Activated naive CD4-positive, alpha-beta T cell treated with anti-CD3 and anti-CD28 coated beads for 36 hours (primary cell): ENCODE measurements around the gene PAGE5. TPM values are rescaled to one million over a fixed set of nuclear protein-coding genes. Genes with fewer than 3 reads are reported as not detected.
A peak's percentile ranks its signal among the peaks of the same experiment; 100 is the strongest.

Source experiments
- CTCF ChIA-PET: fragments of 350-600 bp; sonication (Branson Sonifier 250); formaldehyde crosslinking; loops from one replicate; lab custom pipeline; 2021; ENCODE audit warnings: antibody characterized with exemption; lab: Charles Lee
- DNase-seq: peaks from one replicate; pipeline ENCODE4 v3.0.0-alpha.2; 2020
- H3K27ac Mint-ChIP-seq: one replicate; pipeline ENCODE4 v1.8.0; 2021; ENCODE audit warnings: mild to moderate bottlenecking, mixed read lengths
- H3K27me3 Mint-ChIP-seq: one replicate; pipeline ENCODE4 v1.8.0; 2021; ENCODE audit warnings: low read depth, mixed read lengths
- H3K36me3 Mint-ChIP-seq: one replicate; pipeline ENCODE4 v1.8.0; 2021; ENCODE audit warnings: low read depth, mixed read lengths
- H3K4me1 Mint-ChIP-seq: one replicate; pipeline ENCODE4 v1.8.0; 2021; ENCODE audit warnings: low read depth, mixed read lengths
- H3K4me3 Mint-ChIP-seq: one replicate; pipeline ENCODE4 v1.8.0; 2021; ENCODE audit warnings: mild to moderate bottlenecking, moderate library complexity, mixed read lengths
- H3K9me3 Mint-ChIP-seq: one replicate; pipeline ENCODE4 v1.8.0; 2021; ENCODE audit warnings: mixed read lengths
- intact Hi-C: fragments of 100-400 bp; cut with micrococcal nuclease; formaldehyde crosslinking; loops from one replicate; pipeline ENCODE4 v1.15.1; 2023
- total RNA-seq, 2 experiments: library from RNA; stranded (reverse); gene quantifications; one replicate each; pipeline ENCODE4 v1.2.3, GENCODE V29; 2021

PAGE5 gene
- under 1 TPM in 1 of 2 experiments, not detected in 1; 0.47 TPM for total RNA-seq

- H3K4me3 Mint-ChIP-seq: no peak within 1 kb of the TSS
- no peaks in the 10 kb centered on the region for H3K27me3 Mint-ChIP-seq
- CTCF ChIA-PET: no interaction called here
- H3K27ac Mint-ChIP-seq: no peak within 1 kb of the TSS
- H3K36me3 Mint-ChIP-seq: no peaks in the 10 kb centered on the region
- no peaks in the 10 kb centered on the region for H3K9me3 Mint-ChIP-seq
- DNase-seq: no peak
- no peaks in the 10 kb centered on the region for H3K4me1 Mint-ChIP-seq
- intact Hi-C loops: no loop called here
Observed at GRCh38 chrX:55220119-55220794, at the start of gene PAGE5. Gene PAGE5 (plus strand): TSS chrX:55220346. CDS start chrX:55221383, 1,037 bp downstream.

- no peaks in the 10 kb centered on the region for H3K27me3 Mint-ChIP-seq
- CTCF ChIA-PET: no interaction called here
- no peaks in the 10 kb centered on the region for H3K4me1 Mint-ChIP-seq
- no peak overlapping the region for H3K27ac Mint-ChIP-seq
- no peak overlapping the region for H3K4me3 Mint-ChIP-seq
- no peaks in the 10 kb centered on the region for H3K36me3 Mint-ChIP-seq
- H3K9me3 Mint-ChIP-seq: no peaks in the 10 kb centered on the region
- intact Hi-C loops: no loop called here
- peak; percentile 6 for DNase-seq
Observed at GRCh38 chrX:55187281-55187680, 32.9 kb upstream of the PAGE5 start.

- no peak overlapping the region for H3K4me3 Mint-ChIP-seq
- peaks cover 3% of the 10 kb centered on the region for H3K9me3 Mint-ChIP-seq
- intact Hi-C loops: no loop called here
- H3K36me3 Mint-ChIP-seq: peaks cover 4% of the 10 kb centered on the region
- H3K4me1 Mint-ChIP-seq: no peaks in the 10 kb centered on the region
- no peaks in the 10 kb centered on the region for H3K27me3 Mint-ChIP-seq
- H3K27ac Mint-ChIP-seq: no peak overlapping the region
- CTCF ChIA-PET: interaction anchor here (0.8 kb wide), 1 partner anchor 194 kb away, joined by 3 read pairs; no protein-coding TSS in a partner anchor
- DNase-seq: no peak
Observed at GRCh38 chrX:55196688-55197087, 23.5 kb upstream of the PAGE5 start.

- intact Hi-C loops: no loop called here
- no peak overlapping the region for H3K4me3 Mint-ChIP-seq
- peaks cover 2% of the 10 kb centered on the region for H3K36me3 Mint-ChIP-seq
- H3K9me3 Mint-ChIP-seq: no peaks in the 10 kb centered on the region
- H3K4me1 Mint-ChIP-seq: no peaks in the 10 kb centered on the region
- no peaks in the 10 kb centered on the region for H3K27me3 Mint-ChIP-seq
- no peak for DNase-seq
- CTCF ChIA-PET: no interaction called here
- no peak overlapping the region for H3K27ac Mint-ChIP-seq
Observed at GRCh38 chrX:55201930-55202579, 18.1 kb upstream of the PAGE5 start.

GRCh38 chrX:55206162-55206941 is 13.8 kb upstream of the PAGE5 start:
- intact Hi-C loops: no loop called here
- Mint-ChIP-seq H3K4me3 (no peak overlapping the region), H3K36me3 (no peaks in the 10 kb centered on the region), H3K9me3 (no peaks in the 10 kb centered on the region), H3K27me3 (no peaks in the 10 kb centered on the region), H3K27ac (no peak overlapping the region), H3K4me1 (no peaks in the 10 kb centered on the region)
- CTCF ChIA-PET: no interaction called here
- no peak for DNase-seq

GRCh38 chrX:55210931-55211677 is 9.0 kb upstream of the PAGE5 start:
- no peaks in the 10 kb centered on the region for H3K9me3 Mint-ChIP-seq
- H3K4me3 Mint-ChIP-seq: no peak overlapping the region
- no peak overlapping the region for H3K27ac Mint-ChIP-seq
- CTCF ChIA-PET: no interaction called here
- no peak for DNase-seq
- H3K36me3 Mint-ChIP-seq: no peaks in the 10 kb centered on the region
- H3K27me3 Mint-ChIP-seq: no peaks in the 10 kb centered on the region
- intact Hi-C loops: no loop called here
- no peaks in the 10 kb centered on the region for H3K4me1 Mint-ChIP-seq

- CTCF ChIA-PET: no interaction called here
- Mint-ChIP-seq H3K27ac (no peak overlapping the region), H3K27me3 (no peaks in the 10 kb centered on the region), H3K36me3 (no peaks in the 10 kb centered on the region), H3K4me3 (no peak overlapping the region), H3K9me3 (no peaks in the 10 kb centered on the region), H3K4me1 (no peaks in the 10 kb centered on the region)
- DNase-seq: no peak
- intact Hi-C loops: no loop called here
Observed at GRCh38 chrX:55213381-55213780, 6.8 kb upstream of the PAGE5 start.

GRCh38 chrX:55240788-55241340 is 20.7 kb downstream of the PAGE5 start:
- intact Hi-C loops: no loop called here
- CTCF ChIA-PET: no interaction called here
- Mint-ChIP-seq H3K9me3 (no peaks in the 10 kb centered on the region), H3K4me3 (no peak overlapping the region), H3K36me3 (no peaks in the 10 kb centered on the region), H3K27ac (no peak overlapping the region), H3K4me1 (no peaks in the 10 kb centered on the region), H3K27me3 (peaks cover 2% of the 10 kb centered on the region)
- no peak for DNase-seq

GRCh38 chrX:55253528-55253927 is 33.4 kb downstream of the PAGE5 start:
- no peak overlapping the region for H3K4me3 Mint-ChIP-seq
- no peaks in the 10 kb centered on the region for H3K4me1 Mint-ChIP-seq
- no peaks in the 10 kb centered on the region for H3K27me3 Mint-ChIP-seq

GRCh38 chrX:55260806-55261205 is 40.7 kb downstream of the PAGE5 start:
- intact Hi-C loops: no loop called here
- no peak overlapping the region for H3K27ac Mint-ChIP-seq
- H3K4me1 Mint-ChIP-seq: no peaks in the 10 kb centered on the region
- H3K27me3 Mint-ChIP-seq: no peaks in the 10 kb centered on the region
- no peak for DNase-seq
- H3K9me3 Mint-ChIP-seq: no peaks in the 10 kb centered on the region
- no peaks in the 10 kb centered on the region for H3K36me3 Mint-ChIP-seq
- CTCF ChIA-PET: no interaction called here
- H3K4me3 Mint-ChIP-seq: no peak overlapping the region

More at GRCh38 chrX:55253528-55253927, 33.4 kb downstream of the PAGE5 start:
- Mint-ChIP-seq H3K27ac (no peak overlapping the region), H3K36me3 (no peaks in the 10 kb centered on the region), H3K9me3 (no peaks in the 10 kb centered on the region)
- intact Hi-C loops: no loop called here
- no peak for DNase-seq
- CTCF ChIA-PET: no interaction called here

GRCh38 chrX:55264816-55265215 is 44.7 kb downstream of the PAGE5 start, which contains the start of gene PAGE3:
Gene PAGE3 (minus strand): TSS chrX:55264916. CDS start chrX:55263903, 1,013 bp downstream.
- no peak within 1 kb of the TSS for H3K27ac Mint-ChIP-seq
- no peaks in the 10 kb centered on the region for H3K27me3 Mint-ChIP-seq
- no peaks in the 10 kb centered on the region for H3K36me3 Mint-ChIP-seq
- no peak for DNase-seq
- H3K9me3 Mint-ChIP-seq: no peaks in the 10 kb centered on the region
- intact Hi-C loops: no loop called here
- H3K4me3 Mint-ChIP-seq: no peak within 1 kb of the TSS
- CTCF ChIA-PET: no interaction called here
- no peaks in the 10 kb centered on the region for H3K4me1 Mint-ChIP-seq
